Uterus (tissue), 4 donors: ENCODE measurements around the gene RREB1. TPM values are rescaled to one million over a fixed set of nuclear protein-coding genes. Genes with fewer than 3 reads are reported as not detected.

ENCODE experiments used
- DNase-seq, 2 donors: peaks; one replicate each; pipeline ENCODE4 v3.0.0-alpha.2; 2019 to 2020
- H3K27ac ChIP-seq, 2 donors: fragments of 200-600 bp; sonication (generic); 1 replicate in 1 of 2; 2 replicates in 1 of 2; pipeline ENCODE4 v1.5.1; 2016 to 2018
- H3K27me3 ChIP-seq, 2 donors: fragments of 200-600 bp; sonication (generic); one replicate each; pipeline ENCODE4 v1.5.1; 2018 to 2019; ENCODE audit warnings: control low read depth in 1 of 2
- H3K36me3 ChIP-seq, 2 donors: fragments of 200-600 bp; sonication (generic); one replicate each; pipeline ENCODE4 v1.5.1; 2019; ENCODE audit warnings: control low read depth in 1 of 2
- H3K4me1 ChIP-seq, 2 donors: fragments of 200-600 bp; sonication (generic); one replicate each; pipeline ENCODE4 v1.5.1; 2018 to 2019; ENCODE audit warnings: control low read depth in 1 of 2
- H3K4me3 ChIP-seq, 2 donors: fragments of 200-600 bp; sonication (generic); 1 replicate in 1 of 2; 2 replicates in 1 of 2; pipeline ENCODE4 v1.5.1; 2018 to 2019; ENCODE audit warnings: mild to moderate bottlenecking in 1 of 2
- H3K9me3 ChIP-seq, 2 donors: fragments of 200-600 bp; sonication (generic); one replicate each; pipeline ENCODE4 v1.5.1; 2019; ENCODE audit warnings: control low read depth in 1 of 2
- CTCF ChIP-seq, 4 experiments: fragments of 200-600 bp in 2 of 4; fragments of 450-650 bp in 2 of 4; sonication (generic) in 2 of 4; IDR thresholded peaks; one replicate each; pipeline ENCODE4 v1.5.1; 2016 to 2019; ENCODE audit warnings: antibody characterized with exemption in 4 of 4, mild to moderate bottlenecking in 2 of 4, moderate library complexity in 1 of 4
- POLR2A ChIP-seq, 2 donors: fragments of 450-650 bp; IDR thresholded peaks; one replicate each; pipeline ENCODE4 v1.6.1; 2016; ENCODE audit warnings: antibody characterized with exemption in 2 of 2, mild to moderate bottlenecking in 1 of 2, moderate library complexity in 1 of 2
- intact Hi-C: fragments of 100-400 bp; cut with DNase I; formaldehyde crosslinking; loops from one replicate; pipeline ENCODE4 v1.15.1; 2023; ENCODE audit warnings: low total_unique reads
- total RNA-seq, 4 donors: library from RNA; depleted of rRNA in 3 of 4; stranded (reverse); fragments of >200 nt in 3 of 4; gene quantifications; one replicate each; pipeline versions ENCODE4 v1.1.0 to v1.2.4, GENCODE V29; 2014 to 2023
- donor health status: DM: yes; HTN: yes; CAD: no.

Gene RREB1
- total RNA-seq, 4 donors from 2014 or later: 15.1 to 65.9 (median 22.7) TPM

GRCh38 chr6:7164536-7165001 lies 56.8 kb downstream of the RREB1 start:
- Histone ChIP-seq H3K27me3 (no peaks in the 10 kb centered on the region), H3K4me1 (peaks cover 12 to 14% of the 10 kb centered on the region in 2 donors), H3K27ac (no peak overlapping the region), H3K9me3 (no peaks in the 10 kb centered on the region), H3K4me3 (no peak overlapping the region), H3K36me3 (no peaks in the 10 kb centered on the region)
- intact Hi-C loops: no loop called here
- TF ChIP-seq POLR2A (IDR thresholded peaks at IDR 0.05): no peak
- no peak for TF ChIP-seq CTCF (IDR thresholded peaks at IDR 0.05)
- no peak for DNase-seq

- H3K27ac ChIP-seq: no peak overlapping the region
- H3K27me3 ChIP-seq: no peaks in the 10 kb centered on the region
- no peaks in the 10 kb centered on the region for H3K36me3 ChIP-seq
- H3K9me3 ChIP-seq: no peaks in the 10 kb centered on the region
- intact Hi-C loops: no loop called here
- TF ChIP-seq POLR2A (IDR thresholded peaks at IDR 0.05): no peak
- no peak for TF ChIP-seq CTCF (IDR thresholded peaks at IDR 0.05)
- DNase-seq: no peak
- no peak overlapping the region for H3K4me3 ChIP-seq
- H3K4me1 ChIP-seq: peaks cover 12 to 14% of the 10 kb centered on the region in 2 donors
Measured at GRCh38 chr6:7165002-7165889, 57.5 kb downstream of the RREB1 start.

- H3K27ac ChIP-seq: no peak overlapping the region
Measured at GRCh38 chr6:7165890-7166267, 58.1 kb downstream of the RREB1 start.

GRCh38 chr6:7166410-7167293 lies 58.9 kb downstream of the RREB1 start:
- Histone ChIP-seq H3K9me3 (no peaks in the 10 kb centered on the region), H3K4me1 (peaks cover 12 to 14% of the 10 kb centered on the region in 2 donors), H3K36me3 (no peaks in the 10 kb centered on the region), H3K27me3 (no peaks in the 10 kb centered on the region), H3K4me3 (no peak overlapping the region), H3K27ac (no peak overlapping the region)
- no peak for DNase-seq
- no peak for TF ChIP-seq CTCF (IDR thresholded peaks at IDR 0.05)
- intact Hi-C loops: no loop called here

More at GRCh38 chr6:7165890-7166267, 58.1 kb downstream of the RREB1 start:
- intact Hi-C loops: no loop called here
- no peak overlapping the region for H3K4me3 ChIP-seq
- TF ChIP-seq CTCF (IDR thresholded peaks at IDR 0.05) (no peak), POLR2A (IDR thresholded peaks at IDR 0.05) (no peak)
- H3K27me3 ChIP-seq: no peaks in the 10 kb centered on the region
- H3K4me1 ChIP-seq: peaks cover 12 to 14% of the 10 kb centered on the region in 2 donors
- no peaks in the 10 kb centered on the region for H3K36me3 ChIP-seq
- DNase-seq: no peak
- no peaks in the 10 kb centered on the region for H3K9me3 ChIP-seq
